GM21723 (cell line): ENCODE measurements around the gene SPEM3.

ENCODE experiments used
- ATAC-seq: cut with Tn5 transposase; IDR thresholded peaks from one replicate; pipeline ENCODE4 v1.9.1; 2021; ENCODE audit warnings: mild to moderate bottlenecking, moderate library complexity; ENCODE audit not compliant: unreplicated experiment

The SPEM3 gene

GRCh38 chr17:7419819-7420610, 8.6 kb upstream of the SPEM3 start, which contains the start of gene SPEM1:
SPEM1 (plus strand) TSS chr17:7420324; CDS start chr17:7420385, 61 bp downstream.
- ATAC-seq: no peak

GRCh38 chr17:7421186-7421585, 7.5 kb upstream of the SPEM3 start:
- ATAC-seq: no peak

GRCh38 chr17:7423679-7424078, 5.0 kb upstream of the SPEM3 start:
- no peak for ATAC-seq

- no peak for ATAC-seq
Measured at GRCh38 chr17:7425316-7425715, 3.3 kb upstream of the SPEM3 start, which contains the start of gene SPEM2. SPEM2 (plus strand) TSS chr17:7425616; CDS start chr17:7425689, 73 bp downstream.

- no peak for ATAC-seq
Measured at GRCh38 chr17:7425756-7426155, 2.9 kb upstream of the SPEM3 start.

GRCh38 chr17:7426203-7426863, 2.3 kb upstream of the SPEM3 start:
- no peak for ATAC-seq

- ATAC-seq: no peak
Measured at GRCh38 chr17:7426896-7427489, 1.7 kb upstream of the SPEM3 start.

- no peak for ATAC-seq
Measured at GRCh38 chr17:7427549-7427948, 1.1 kb upstream of the SPEM3 start.

- ATAC-seq: no peak
Measured at GRCh38 chr17:7429722-7430121, 1.1 kb downstream of the SPEM3 start.

- no peak for ATAC-seq
Measured at GRCh38 chr17:7431231-7431630, 2.6 kb downstream of the SPEM3 start.

GRCh38 chr17:7432296-7432695, 3.6 kb downstream of the SPEM3 start:
- no peak for ATAC-seq

GRCh38 chr17:7435676-7436555, 7.3 kb downstream of the SPEM3 start:
- peak; percentile 19 for ATAC-seq

- ATAC-seq: no peak
Measured at GRCh38 chr17:7436556-7437368, 8.1 kb downstream of the SPEM3 start.

GRCh38 chr17:7437369-7437863, 8.8 kb downstream of the SPEM3 start:
- ATAC-seq: no peak

GRCh38 chr17:7437950-7438614, 9.4 kb downstream of the SPEM3 start:
- no peak for ATAC-seq

- no peak for ATAC-seq
Measured at GRCh38 chr17:7438656-7439460, 10.2 kb downstream of the SPEM3 start.

- no peak for ATAC-seq
Measured at GRCh38 chr17:7439462-7440112, 10.9 kb downstream of the SPEM3 start, which contains the start of gene FGF11. FGF11 (plus strand) TSS chr17:7439512; CDS start chr17:7439621, 109 bp downstream.
